OCI-LY1 (cell line): ENCODE results near the gene VWA3B.

ENCODE experiments used
- EZH2 ChIP-seq: fragments of 200-600 bp; sonication (generic), shearing (Covaris generic); IDR thresholded peaks from 2 replicates; pipeline ENCODE4 v1.8.0; 2017; ENCODE audit warnings: borderline replicate concordance, mixed run types, mild to moderate bottlenecking, antibody characterized with exemption, low read length, moderate library complexity, mixed read lengths
- TF ChIP-seq, protein P1 (sequence below): fragments of 200-600 bp; sonication (generic), shearing (Covaris generic); IDR thresholded peaks from 2 replicates; pipeline ENCODE4 v1.5.1; 2017; ENCODE audit warnings: mild to moderate bottlenecking, antibody characterized with exemption, low read length, moderate library complexity, mixed read lengths

DNA sequence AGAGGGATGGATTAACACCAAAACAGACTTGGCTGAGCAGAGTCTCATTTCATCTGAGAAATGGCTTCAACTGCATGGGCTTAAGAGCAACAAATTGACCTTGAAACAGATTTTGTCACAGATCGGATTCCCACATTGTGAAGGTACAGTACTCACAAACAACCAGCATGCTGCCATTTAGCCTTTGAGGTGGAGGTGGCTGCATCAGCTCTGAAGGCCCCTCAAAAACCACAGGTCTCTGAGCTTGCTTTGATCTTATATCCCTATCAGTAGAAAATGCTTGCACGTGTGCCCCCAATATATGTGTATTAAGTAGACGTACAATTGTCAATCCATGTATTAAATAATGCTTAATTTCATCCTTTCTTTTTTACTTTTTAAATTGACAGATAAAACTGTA, 6.2 kb downstream of the VWA3B start:
- TF ChIP-seq, protein P1, sequence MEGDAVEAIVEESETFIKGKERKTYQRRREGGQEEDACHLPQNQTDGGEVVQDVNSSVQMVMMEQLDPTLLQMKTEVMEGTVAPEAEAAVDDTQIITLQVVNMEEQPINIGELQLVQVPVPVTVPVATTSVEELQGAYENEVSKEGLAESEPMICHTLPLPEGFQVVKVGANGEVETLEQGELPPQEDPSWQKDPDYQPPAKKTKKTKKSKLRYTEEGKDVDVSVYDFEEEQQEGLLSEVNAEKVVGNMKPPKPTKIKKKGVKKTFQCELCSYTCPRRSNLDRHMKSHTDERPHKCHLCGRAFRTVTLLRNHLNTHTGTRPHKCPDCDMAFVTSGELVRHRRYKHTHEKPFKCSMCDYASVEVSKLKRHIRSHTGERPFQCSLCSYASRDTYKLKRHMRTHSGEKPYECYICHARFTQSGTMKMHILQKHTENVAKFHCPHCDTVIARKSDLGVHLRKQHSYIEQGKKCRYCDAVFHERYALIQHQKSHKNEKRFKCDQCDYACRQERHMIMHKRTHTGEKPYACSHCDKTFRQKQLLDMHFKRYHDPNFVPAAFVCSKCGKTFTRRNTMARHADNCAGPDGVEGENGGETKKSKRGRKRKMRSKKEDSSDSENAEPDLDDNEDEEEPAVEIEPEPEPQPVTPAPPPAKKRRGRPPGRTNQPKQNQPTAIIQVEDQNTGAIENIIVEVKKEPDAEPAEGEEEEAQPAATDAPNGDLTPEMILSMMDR: no peak
- no peak for TF ChIP-seq EZH2
